GM19438 (cell line): ENCODE measurements around the gene ABCG5.

Source experiments
- ATAC-seq: cut with Tn5 transposase; IDR thresholded peaks from one replicate; pipeline ENCODE4 v1.9.1; 2021; ENCODE audit warnings: low read depth; ENCODE audit not compliant: unreplicated experiment

ABCG5 gene

DNA sequence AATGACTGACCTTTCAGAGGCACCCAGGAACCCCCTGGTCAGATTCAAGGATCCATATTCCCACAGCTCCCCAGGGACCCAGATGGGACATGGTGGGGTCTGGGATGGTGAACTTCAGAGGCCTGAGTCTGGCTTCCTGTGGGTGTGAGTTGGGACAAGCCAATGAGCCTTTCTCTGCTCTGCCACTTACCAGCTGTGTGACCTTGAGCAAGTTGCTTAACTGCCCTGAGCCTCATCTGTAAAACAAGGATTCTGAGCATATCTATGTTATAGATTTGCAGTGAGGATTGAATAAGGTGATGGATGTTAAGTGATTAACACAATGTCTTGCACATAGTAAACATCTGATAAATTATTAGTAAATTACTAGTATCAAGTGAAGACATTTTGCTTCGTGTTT, 6.5 kb upstream of the ABCG5 start:
- ATAC-seq, result no peak

DNA sequence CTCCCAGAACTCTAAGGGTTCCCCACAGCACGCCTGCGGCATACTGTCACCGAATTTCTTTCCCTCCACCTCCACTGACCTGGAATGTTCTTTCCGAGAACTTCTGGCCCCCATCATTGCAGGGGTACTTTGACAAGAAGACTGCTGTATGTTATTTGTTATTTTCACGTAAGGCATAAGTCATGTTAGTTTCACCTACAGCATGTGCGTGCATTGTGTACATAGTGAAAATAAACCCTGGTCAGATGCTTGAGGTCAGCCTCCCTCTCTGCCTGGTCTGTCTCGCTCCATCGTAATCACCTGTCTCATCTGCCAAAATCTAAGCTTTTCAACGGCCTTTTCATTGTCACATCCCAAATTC, 4.2 kb upstream of the ABCG5 start:
- no peak for ATAC-seq

DNA sequence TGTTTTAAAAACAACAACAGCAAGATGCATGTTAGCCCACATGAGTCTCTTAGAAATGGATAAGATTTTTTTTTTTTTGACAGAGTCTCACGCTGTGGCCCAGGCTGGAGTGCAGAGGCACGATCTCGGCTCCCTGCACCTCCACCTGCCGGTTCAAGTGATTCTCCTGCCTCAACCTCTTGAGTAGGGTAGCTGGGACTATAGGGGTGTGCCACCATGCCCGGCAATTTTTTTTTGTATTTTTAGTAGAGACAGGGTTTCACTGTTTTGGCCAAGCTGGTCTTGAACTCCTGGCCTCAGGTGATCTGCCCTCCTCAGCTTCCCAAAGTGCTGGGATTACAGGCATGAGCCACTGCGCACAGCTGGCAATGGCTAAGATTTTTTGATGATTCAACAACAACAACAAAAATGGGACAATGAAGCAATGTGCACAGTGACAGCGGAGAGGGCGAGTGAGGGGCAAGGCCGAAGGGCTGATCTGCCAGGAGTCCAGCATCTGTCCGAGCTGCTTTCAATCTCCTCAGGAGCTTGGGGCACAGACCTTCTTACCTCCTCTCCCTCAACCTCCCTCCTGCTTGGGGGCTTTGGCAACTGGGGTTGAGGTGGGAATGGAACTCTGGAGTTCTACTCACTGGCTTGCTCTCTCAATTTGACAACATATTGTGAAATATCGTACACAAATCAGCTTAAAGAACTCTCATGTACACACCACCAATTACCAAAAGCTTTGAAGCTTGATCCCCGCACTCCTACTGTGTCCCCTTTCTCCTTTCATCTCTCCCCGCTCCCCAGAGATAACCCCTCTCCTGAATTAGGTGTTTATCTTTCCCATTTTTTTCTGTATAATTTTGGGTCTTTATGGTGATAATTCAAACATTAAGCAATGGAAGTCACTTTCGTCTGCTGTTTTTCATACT, 3.6 kb upstream of the ABCG5 start:
- no peak for ATAC-seq

DNA sequence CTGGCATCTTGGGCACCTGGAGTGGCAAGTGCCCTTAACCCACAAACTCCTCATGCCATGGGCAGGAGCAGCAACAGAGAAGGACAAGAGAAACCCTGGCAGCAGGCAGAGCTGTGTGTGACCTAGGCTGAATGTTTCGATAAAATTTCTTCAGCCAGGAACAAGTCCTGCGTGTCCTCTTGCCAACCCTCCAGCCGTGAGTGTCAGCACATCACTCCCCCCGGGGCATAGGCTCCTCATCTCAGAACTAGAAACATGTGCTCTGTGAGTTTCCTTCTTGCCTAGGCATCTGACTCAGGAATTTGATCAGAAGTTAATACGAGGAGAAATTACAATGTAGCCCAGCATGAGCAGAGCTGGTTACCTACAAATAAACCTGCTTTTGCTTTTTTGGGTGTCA, 2.3 kb upstream of the ABCG5 start:
- no peak for ATAC-seq

DNA sequence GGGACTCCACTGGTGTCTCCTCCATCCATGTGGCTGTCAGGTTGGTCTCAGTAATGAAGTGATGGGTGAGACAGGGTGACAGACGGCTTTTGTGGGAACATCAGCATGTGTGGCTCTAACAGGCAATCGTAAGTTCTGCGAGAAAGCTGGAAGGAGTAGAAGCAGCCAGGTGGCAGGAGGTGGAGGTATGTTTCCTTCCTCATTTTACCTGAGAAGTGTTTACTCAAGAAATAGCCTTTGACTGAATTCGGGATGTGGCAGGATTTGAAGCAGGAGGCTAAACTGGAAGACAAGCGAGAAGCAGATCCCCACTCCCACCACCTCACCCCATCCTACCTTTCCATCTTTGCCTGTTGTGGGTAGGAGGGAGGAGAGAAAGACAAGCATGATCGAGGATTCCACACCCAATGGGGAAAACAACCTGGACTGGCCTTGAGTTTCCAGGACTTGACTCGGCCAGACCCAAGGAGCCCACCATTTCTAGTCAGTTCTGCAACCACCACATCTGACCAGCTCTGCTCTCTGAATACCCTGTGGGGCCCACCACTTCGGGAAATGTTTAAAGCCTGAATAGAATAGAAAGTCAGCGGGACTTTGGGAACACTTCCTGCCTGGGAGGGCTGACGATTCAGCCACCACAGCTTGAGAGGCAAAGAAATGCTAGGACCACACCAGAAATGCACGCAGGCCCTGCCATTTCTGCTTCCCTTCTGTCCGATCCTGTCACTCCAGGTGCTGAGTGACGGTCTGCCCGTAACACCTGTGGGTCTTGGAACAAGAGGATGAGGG, 1.3 kb upstream of the ABCG5 start:
- no peak for ATAC-seq

DNA sequence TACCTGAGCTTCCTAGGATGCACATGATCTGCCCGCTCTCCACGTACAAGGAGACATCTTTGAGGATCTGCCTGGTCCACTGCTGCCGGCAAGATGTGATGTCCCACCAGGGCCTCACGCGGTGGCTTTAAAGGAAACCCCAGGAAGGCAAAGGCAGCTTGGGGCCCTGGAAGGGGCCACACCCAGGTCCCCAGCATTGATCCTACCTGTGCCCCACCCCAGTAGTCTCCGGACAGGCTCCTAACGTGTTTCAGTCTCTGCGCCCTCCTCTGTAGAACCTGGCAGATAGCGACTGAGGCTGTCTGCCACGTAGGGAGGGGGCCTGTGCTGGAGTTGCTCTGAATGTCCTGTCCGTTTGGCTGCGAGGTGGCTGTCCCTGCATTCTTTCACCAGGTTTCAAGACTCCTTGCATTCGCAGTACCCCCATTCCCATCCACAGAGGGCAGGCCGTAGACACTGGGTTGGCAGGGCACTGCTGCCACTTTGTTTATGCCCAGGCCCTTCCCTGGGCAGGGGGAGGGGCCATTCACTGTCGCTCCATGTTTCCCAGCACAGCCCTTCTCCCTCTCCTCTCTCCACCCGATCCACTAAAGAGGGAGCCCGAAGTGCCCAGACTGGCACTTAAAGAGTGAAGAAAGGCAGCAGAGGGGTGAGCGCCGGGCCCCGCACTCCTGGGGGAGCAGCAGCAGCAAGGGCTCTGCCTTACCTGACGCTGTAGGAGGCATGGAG, 644 bp downstream of the ABCG5 start:
- no peak for ATAC-seq

DNA sequence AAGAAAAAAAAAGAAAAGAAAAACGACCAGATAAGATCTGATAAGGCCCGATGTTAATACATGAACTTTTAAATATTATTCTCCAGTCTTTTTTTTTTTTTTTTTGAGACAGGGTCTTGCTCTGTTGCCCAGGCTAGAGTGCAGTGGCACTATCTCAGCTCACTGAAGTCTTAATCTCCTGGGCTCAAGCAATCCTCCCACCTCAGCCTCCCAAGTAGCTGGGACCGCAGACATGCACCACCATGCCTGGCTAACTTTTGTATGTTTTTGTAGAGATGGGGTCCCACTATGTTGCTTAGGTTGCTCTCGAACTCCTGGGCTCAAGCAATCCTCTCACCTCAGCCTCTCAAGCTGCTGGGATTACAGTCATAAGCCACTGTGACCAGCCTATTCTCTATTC, 1.6 kb downstream of the ABCG5 start:
- no peak for ATAC-seq

DNA sequence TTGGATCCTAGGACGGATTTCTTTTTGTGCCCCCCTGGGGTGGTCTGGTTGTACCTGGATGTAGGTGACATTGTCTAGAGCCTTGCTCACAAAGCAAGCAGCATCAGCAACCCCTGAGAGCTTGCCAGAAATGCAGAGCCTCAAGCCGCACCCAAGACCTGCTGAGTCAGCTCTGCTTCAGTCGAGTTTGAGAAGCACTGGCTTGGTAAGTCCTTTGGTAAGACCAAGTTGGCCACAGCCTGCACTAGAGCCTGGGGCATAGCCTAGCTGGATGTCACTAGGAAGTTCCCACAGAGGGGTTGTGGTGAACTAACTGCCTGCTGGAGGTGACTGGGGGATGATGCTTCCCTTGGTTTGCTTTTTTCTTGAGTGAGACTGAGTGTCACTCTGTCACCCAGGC, 6.2 kb downstream of the ABCG5 start:
- ATAC-seq, result no peak

DNA sequence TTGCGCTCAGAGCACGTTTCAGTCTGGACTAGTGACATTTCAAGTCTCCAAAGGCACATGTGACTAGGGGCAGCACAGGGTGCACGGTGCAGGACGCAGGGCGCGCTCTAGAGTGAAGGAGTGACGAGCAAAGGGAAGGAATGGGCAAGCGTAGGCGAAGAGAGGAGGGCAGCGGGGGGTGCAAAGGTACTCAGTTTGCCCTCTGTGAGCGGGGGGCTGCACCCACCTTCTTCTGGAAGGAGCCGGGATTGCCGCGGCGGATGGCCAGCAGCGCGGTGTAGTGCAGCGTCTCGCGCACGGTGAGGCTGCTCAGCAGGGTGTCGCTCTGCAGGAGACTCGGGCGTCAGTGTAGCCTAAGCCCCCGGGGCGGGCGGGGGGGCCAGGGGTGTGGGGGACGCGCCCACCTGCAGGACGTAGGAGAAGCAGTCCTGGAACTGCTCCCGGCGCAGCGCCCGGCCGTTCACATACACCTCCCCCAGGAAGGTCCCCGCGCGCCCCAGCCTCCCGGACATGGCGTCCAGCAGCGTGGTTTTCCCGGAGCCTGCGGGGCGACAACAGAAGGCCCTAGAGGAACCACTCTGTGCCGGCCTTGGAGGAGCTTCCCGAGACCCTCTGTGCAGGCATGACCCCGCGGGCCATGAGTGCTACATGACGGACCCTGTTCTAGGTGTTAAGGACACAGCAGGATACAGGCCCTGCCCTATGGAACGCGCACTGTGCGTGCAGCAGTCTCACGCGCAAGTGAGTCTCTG, 6.9 kb downstream of the ABCG5 start:
- ATAC-seq, result no peak

DNA sequence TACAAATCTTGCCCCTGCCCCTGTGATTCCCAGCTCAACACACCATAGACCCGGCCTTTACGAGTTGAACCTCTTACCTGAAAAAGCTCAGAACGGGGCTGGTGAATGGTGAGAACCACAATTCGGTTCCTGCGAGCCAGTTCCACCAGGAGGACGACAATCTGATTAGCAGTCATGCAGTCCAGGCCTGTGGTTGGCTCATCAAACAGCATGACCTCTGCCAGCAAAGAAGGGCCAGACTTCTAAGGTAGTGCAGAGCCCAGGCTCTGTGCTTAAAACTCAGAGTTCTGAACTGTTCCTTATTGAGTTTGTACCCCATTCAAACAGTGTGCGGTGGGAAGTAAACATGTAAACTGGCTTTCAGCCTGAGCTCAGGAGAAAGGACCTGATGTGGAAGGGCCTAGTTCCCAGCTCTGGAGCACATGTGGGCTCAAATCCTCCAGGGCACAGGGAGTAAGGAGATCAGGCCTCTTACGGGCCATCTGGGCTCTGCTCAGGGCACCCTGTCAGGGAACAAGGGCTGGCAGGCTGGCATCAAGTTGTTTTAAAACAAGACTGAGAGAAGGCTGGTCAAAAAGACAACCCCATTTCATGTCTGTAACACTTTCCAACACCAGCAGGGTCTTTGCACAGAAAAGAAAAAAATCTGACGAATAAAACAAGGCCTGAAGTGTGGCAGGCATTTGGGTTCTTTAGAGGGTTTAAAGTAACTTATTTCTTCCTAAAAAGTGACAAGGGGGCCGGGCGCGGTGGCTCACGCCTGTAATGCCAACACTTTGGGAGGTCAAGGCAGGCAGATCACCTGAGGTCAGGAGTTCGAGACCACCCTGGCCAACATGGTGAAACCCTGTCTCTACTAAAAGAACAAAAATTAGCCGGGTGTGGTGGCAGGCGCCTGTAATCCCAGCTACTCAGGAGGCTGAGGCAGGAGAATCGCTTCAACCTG, 12.1 kb downstream of the ABCG5 start:
- no peak for ATAC-seq

DNA sequence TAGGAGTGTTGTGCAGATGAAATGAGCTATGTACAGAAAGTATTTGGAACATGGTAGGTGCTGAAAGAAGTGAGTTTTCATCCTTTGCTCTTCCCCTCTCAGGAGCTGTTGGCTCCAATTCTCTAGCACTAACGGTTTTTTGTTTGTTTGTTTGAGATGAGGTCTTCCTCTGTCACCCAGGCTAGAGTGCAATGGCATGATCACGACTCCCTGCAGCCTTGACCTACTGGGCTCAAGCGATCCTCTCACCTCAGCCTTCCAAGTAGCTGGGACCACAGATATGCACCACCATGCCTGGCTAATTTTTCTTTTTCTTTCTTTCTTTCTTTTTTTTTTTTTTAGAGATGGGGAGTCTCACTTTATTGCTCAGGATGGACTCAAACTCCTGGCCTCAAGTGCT, 12.8 kb downstream of the ABCG5 start:
- ATAC-seq, result no peak

DNA sequence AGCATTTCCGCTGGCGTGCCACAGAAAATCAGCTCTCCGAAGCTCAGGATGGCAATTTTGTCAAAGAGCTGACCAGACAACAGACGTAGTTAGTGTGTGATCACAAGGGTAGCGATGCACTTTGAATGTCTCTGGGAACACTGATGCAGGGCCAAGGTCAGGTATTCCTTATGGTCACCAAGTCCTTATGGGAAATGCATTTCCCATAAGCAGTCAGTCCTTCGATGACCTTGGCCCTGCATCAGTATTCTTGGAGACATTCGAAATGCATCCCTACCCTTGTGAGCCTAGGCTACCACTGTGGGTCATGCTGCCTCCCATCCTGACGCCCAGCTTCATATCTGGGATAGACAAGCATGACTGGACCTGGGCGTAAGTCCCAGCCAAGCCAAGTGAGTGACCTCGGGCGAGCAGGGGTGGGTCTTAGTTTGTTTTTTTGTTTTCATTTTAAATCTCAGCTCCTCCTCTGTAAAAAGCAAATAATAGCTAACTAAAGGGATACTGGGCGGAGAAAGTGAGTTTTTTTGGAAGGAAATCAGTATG, 13.6 kb downstream of the ABCG5 start:
- no peak for ATAC-seq

DNA sequence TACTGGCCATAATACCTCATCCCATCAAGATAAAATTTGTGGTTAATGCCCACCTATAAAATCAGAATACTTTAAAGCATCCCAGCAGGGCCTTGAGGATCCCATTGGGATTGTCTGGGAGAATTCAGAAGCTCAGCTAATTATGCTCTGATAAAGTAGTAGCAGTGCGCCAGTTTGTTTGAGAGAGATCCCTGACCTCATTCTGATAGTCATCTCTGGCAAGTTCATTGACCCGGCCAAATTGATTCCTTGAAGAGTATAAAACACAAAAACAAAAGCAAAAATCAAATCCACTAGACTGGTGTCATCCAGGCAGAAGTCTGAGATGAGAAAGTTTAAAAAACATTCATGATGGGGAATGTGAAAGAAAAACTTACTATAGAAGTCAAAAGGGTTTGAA, 14.1 kb downstream of the ABCG5 start:
- no peak for ATAC-seq

DNA sequence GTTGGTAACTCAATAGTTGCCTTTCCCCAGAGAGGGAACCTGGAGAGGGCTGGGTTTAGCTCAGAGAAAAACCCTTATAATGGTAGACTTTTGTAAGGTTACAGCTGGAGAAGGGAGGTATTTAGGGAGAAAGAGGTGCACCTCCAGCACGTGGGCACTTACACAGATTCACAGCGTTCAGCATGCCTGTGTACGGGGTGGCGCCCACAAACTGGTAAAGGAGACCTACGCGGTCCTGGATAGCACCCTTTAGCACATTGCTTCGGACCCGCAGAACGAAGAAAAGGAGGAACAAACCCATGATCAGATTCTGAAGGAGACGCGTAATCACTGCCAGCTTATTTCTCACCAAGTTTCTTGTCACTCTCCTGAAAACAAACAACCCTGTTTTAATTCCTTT, 14.9 kb downstream of the ABCG5 start:
- no peak for ATAC-seq

DNA sequence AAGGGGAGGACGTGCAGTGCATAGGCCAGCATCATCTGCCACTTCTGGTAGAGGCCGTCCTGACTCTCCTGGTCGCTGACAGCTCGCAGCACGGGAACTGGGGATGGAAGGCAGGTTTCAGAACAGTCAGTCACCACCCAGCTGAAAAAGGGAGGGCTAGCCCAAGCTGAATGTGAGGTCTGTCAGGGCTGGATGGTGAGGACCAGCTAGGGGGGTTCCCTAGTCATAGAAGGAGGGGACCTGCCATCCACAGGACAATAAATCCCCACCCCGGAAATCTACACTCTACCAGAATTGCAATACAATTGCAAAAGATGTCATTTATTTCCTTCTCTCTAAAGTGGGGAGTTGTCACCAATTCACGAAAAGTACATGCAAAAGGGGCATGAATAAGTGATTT, 15.8 kb downstream of the ABCG5 start:
- no peak for ATAC-seq

DNA sequence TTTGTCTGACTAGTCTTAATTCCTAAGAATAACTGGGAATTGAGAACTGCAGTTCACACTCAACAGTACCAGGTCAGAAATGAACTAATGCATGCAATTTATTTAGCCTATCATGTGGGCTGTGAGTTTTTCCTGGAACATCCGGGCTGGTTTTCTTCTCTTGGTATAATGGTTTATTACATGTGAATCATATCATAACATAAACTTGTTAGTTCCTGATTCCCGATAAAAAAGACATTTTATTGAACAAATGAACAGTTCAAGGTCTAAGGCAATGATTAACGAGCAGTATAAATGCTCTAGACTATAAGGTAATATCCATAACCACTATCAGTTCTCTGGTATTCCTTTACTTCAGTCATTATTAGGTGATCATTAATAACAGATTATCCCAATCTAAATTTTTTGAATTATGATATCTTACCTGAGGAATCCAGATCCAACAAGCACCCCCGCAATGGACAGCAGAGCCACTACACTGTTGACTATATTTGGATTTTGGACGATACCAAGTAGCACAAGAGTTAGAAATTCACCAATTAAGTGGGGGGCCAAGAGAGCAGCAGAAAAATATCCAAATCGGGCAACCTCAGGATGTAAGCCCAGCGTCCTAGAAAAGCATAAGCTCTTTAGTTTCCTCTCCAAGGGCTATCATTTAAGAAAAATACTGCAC, 19.0 kb downstream of the ABCG5 start:
- no peak for ATAC-seq

DNA sequence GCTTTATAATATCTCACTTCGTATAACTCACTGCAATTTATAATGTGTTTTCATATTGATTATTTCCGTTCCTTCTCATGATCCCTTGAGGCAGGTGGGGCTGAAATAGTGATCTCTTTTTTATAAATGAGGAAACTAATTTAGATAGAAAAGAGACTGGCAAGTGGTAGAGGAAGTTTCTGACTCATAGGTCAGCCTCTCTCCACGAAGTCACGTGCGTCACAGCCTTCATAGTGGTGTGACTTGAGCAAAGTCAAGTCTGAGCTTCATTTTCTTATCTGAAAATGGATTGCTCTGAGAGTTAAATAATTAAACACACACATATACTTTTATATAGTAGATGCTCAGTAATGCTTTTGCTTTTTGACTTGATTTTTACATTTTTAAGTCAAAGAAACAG, 19.9 kb downstream of the ABCG5 start:
- ATAC-seq, result no peak

DNA sequence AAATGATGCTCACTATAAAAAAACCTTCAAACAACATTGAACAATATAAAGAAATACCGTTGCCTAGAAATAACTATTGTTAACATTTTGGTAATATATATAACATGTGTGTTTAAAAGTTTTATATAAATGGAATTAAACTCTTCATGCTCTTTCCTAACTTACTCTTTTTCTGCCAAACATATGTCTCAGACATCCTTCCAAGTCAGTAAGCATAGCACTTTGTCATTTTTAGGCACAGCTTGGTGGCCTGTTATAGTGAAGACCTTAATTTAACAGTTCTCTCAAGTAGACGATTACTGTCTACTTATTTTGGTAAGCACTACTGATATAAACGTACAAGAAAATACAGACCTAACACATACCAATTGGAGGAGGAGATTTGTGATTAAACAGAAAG, 23.9 kb downstream of the ABCG5 start:
- ATAC-seq, result no peak

DNA sequence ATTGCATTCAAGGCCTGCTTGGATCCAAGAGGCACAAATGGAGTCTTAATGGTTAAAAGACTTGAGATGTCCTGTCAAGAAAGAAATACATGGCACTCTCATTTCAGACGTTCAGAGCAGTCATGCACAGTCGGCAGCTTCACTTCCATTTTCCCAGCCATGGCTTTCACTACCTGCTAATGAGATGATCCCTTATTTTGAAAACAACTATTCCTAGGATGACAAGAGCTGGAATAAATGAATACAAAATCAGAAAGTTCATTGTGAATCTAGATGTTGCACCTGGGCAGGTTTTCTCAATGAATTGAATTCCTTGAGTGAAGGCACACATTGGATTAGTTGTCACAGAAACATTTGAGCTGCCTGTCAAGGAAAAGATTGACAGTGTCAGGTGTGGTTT, 25.7 kb downstream of the ABCG5 start:
- ATAC-seq, result no peak
